NCI-H2196 treated with DMSO at 0.1 percent for 48 hours (cell line): ENCODE data around the gene PODN.

ENCODE experiments used
- DNase-seq: peaks from one replicate; lab custom pipeline; 2025; ENCODE audit not compliant: unreplicated experiment; lab: John Stamatoyannopoulos, UW

The PODN gene

DNA sequence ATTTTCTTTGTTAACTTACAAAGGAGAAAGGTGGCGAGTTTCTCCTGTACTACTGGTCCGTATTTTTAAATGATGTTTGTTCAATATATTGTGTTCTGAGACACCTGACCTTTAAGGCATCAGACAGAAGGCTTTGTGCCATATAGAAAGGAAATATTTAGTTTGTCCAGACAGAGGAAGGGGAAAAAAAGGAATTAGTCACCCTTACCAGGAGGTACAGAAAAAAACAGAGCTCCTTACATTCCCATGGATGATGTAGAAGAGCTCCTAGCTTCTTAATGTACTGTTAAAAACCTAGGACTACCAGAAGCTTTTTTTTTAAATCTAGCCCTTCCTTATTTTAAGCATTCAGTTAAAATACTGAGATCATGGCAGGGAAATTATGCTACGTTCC lies 12.4 kb upstream of the PODN start:
- DNase-seq: no peak

DNA sequence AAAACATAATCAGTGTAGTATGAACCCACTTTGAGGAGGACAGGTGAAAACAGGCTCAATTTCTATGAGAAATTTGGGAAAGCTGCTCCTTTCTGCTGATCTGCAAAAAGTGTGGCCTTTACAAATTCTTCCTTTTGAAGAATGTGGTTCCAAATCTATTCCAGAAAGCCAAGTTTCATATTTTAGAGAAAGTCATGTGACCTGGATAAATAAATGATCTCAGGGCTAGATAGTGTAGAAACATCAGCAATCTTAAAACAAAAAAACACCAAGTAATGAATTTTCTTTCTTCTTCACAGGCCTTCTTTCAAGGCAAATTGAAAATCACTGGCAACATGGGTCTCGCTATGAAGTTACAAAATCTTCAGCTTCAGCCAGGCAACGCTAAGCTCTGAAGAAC lies 11.7 kb upstream of the PODN start:
- DNase-seq: no peak

DNA sequence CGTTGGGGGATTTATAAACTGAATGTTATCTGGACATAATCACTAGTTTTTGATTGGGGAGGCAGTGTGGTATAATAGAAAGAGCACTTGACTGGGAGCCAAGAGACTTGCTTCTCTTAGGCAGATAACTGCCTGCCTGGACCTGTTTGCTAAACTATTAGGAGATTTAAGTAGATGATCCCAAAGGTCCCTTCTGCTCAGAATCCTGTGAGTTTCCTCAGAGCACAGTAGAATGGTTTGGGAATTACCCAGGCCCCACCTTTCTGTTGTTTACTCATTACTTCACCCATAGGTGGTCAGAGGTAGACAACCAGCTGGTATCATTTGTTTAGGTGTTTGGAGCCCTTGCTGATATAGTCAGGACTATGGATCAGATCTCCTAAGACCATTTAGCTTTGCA lies 10.3 kb upstream of the PODN start:
- no peak for DNase-seq

DNA sequence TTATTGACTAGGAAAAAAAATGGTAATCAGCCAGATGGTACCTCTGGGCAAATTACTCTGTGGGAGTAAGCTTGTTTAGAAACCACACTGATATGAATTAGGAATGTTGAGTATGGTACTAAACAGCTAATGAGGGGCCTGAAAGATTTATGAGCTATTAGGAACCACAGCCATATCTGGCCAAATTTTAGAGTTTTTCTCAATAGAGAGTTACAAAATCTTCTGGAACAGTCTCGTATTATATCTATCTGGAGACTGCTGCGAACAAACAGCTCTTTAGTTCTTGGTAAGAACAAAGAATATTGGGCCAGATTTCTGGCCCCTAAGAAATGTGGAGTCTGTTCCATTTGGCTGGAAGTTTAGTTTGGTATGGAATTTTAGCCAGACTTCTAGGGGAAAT lies 4.9 kb upstream of the PODN start:
- DNase-seq: no peak

DNA sequence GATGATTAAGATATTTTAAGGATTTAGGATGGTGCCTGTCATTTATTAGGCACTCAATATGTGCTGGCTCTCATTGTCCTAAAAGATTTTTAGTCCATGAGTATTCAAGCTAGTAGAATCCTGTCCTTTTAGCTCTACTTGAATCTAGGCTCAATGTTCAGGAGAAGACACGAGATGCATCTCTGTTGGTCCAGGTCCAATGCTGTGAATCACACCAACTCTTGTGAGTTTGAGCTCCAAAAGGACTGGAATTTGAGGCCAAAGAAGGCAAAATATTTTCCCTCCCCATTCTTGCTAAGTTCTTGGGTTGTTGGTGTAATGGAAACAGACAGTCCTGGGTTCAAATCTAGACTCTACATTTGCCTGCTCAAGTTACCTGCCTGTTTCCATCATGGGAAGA lies 1.4 kb upstream of the PODN start:
- DNase-seq: no peak

DNA sequence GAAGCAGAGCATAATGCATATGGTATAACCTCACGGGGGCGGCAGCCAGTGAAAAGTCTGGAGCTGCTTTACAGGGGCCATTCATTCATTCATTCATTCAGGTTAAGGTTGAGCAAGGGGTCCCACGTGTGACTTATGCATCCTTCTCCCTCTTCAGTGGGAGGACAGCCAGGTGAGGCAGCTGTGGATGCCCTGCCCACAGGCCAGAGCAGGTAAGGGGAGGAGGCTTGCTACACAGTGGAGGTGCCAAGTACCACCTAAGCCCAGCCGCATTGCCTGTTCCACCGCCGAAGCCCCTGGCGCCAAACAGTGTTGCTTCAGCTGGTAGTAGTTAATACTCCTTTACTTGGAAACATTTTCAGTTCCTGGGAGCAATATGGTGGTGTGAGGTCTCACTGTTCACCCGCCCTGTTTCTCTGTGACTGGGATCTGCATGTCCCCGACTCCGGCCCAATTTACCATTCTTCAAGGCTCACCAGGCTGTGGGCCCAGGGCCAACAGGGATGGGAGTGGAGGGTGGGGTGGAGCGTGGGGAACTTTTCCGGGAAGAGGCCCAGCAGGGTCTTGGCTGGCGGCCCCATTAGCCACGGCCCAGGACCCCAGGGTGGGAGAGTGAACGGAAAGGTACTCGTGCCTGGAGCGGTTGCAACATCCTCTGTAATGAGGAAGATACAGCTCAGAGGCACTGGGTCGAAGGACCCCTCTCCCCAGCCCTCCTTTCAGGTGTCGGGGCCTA lies 722 bp upstream of the PODN start:
- DNase-seq: no peak

DNA sequence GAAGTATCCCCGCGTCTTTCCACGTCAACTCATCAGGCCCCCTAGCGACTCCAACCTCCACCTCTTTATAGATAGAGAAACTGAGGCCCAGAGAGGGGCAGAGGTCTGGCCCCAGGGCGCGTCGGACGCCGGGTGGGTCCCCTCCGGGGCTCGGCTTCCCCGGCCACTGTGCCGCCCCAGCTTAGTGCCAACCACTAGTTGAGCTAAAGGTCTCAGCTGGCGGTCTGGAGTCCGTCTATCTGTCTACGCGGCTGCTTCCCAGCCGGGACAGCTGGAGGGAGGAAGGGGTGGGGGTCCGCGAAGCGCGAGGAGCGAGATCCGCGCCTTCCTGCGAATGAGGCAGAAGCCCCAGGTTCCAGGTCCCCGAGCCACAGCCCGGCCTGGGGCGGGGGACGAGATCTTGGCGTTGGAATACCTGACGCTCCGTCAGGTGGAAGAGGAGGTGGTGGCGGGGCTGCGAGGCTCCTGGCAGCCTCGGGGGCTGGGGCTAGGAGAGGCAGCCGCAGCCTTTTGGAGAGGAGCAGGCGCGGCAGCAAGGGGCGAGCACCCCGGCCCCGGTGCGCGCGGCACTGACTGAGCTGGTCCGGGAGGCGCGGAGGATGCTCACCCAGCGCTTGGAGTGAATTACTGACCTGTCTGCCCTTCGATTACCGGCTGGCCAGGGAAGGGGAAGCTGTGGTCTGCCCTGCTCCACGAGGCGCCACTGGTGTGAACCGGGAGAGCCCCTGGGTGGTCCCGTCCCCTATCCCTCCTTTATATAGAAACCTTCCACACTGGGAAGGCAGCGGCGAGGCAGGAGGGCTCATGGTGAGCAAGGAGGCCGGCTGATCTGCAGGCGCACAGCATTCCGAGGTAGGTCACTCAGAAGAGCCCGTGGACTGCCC lies 937 bp downstream of the PODN start:
- no peak for DNase-seq

DNA sequence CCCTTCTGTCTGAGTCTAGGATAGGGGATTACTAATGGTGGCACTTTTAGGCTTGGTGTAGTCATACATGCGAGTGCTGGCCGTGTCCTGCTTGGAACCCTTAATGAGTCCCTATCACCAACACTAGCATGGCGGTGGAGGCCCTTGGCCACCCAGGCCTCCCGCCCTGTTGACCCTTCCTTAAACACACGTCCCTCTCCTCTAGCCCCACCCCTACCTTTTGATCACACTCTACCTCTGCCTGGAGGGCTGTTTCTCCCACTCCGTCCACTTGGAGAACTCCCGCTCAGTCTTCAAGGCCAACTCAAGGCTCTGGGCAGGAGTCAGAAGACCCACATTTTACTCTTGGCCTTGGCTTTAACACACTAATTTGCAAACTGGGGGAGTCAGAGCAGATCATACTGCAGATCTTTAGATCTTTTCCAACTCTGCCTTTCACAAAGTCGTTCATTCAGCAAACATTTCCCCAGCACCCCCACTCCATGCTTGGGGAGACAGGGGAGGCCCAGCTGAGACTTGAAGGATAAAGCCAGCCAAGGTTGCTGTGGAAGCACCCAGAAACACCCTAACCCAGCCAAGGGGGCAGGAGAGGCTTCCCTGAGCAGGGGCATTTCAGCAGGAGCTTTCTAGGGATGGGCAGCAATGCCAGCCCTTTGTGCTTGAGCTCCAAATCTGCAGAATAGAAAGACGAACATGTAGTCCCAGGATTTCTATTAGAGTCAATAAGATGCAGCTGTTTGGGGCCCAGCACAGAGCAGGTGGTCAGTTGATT lies 1.9 kb downstream of the PODN start:
- no peak for DNase-seq

DNA sequence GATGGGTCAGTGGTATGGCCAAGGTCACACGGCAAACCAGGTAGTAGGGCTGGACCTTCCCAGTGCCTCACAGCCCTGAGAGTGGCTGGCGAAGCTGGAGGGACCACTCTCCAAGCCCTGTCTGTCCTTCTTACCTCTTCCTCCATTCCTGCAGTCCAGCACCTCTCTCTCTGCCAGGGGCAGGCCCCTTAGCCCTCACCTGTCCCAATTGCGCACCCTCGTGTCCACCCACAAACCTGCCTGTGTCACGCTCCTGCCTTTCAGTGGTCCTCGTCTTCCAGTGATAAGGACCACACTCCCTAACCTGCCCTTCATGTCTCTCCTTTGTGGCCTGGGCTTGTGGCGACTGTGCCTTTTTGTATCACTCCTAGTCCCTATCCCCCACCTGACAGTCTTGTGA lies 3.4 kb downstream of the PODN start:
- DNase-seq: no peak

DNA sequence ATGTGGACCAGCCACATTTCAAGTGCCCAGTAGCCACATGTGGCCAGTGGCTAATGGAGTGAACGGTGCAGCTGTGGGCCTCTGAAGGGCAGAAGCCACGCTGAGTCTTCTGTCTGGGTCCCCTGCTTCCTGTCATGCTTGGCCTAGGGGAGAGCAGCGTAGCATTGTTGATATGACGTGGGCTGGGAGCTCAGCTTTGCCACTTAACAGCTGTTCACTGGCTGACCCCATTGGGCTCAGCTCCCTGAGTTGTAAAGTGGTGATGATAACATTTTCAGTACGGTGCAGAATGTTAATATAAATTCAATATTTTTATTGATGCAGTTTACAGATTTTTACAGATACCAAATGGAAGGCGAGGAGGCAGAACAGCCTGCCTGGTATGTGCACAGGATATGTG lies 4.5 kb downstream of the PODN start:
- no peak for DNase-seq

DNA sequence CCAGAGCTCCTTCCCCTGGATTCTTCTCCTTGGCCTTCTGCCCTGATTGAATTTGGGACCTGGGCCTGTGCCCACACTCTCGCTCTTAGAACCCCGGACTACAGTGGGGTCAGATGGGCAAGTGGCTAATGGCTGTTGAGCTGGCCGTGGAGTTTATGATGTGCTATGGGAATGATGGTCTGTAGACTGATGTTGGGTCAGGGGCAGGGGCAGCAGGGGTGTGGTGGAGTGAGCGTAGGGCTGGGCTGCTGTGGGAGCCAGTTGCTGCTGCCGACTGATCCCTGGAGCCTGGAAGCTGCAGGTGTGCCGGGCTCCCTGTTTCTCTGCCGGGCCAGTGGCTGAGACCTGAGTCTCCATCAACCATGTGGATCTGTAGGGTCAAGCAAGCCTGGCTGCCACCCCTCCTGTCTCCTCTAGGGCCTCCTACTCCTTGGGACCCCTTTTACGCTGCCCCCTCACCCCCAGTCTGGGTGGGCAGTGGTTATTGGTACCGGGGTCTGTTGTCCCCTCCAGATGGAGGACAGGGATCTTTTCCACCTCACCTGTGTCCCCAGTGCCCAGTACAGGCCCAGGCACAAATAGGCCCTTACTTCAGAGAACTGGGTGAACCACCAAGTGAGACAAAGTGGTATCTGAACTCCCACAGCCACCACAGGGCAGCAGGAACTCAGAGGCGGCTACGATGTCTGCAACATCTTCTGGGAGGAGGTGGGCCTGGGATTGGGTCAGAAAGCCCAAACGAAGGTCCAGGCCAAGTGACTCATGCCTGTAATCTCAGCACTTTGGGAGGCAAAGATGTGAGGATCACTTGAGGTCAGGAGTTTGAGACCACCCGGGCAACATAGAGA lies 5.1 kb downstream of the PODN start:
- no peak for DNase-seq

DNA sequence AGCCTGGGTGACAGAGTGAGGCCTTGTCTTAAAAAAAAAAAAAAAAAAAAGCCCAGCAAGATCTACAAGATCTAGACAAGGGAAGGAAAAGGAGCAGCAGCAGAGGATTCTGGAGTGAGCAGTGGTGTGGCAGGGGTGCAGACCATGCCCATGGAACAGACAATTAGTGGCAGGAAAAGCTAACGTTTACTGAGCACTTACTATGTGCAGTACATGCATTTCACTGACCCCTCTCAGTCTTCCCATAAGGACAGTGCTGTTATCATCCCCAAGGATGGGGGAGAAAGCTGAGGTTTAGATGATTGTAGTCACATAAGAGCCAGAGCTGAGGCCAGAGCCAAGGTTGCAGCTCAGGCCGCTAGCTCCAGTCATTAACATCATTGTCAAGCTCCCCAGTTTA lies 5.9 kb downstream of the PODN start:
- DNase-seq: no peak

DNA sequence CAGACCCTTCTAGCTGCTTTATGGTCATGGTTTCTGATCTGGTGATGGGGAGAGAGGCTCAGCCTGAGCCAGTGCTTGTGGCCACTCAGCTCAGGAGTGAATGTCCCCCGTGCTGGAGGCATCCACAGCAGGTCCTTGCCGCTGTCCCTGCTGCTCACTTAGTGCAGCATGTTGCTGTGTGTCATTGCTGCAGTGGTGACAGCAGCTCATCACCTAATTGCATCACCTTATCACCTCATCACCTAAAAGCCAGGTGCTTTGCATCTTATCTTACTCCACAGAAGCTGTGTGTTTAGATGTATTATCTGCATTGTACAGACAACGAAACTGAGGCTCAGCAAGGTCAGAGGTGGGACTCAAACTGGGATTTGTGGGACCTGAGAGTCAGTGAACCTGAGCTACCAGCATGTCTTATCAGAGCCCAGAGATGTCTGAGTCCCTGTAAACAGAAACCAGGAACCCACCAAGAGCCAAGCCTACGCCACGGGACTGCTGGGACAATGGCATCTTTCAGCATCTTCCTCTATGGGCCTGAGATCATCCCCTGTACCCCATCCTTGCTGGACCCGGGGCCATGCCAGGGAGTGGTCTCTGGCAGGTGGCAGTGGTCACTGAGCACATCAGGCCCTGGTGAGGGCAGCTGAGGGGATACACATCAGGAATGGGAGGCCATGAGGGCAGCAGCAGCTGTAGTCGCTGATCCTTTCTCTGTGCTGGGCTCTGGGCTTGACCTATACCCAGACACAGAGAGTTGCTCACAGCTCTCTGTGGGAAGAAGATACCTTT lies 6.5 kb downstream of the PODN start:
- no peak for DNase-seq

DNA sequence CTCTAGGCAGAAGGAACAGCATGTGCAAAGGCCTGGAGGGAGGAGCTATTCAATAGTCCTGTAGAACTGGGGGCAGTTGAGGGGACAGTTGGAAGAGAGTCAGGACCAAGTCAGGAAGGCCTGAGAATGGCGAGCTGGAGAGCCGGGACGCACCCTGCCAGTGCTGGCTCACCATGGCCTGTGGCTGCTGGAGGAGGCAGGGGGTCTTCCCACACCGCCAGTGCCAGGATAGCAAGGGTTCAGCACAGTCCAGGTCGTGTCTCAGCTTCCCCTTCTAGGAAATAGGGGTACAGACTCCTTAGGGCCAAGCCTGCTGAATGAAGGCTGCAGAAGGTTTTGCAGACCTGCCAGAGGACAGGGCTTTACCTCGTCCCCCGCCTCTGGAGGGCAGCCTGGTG lies 7.3 kb downstream of the PODN start:
- no peak for DNase-seq

DNA sequence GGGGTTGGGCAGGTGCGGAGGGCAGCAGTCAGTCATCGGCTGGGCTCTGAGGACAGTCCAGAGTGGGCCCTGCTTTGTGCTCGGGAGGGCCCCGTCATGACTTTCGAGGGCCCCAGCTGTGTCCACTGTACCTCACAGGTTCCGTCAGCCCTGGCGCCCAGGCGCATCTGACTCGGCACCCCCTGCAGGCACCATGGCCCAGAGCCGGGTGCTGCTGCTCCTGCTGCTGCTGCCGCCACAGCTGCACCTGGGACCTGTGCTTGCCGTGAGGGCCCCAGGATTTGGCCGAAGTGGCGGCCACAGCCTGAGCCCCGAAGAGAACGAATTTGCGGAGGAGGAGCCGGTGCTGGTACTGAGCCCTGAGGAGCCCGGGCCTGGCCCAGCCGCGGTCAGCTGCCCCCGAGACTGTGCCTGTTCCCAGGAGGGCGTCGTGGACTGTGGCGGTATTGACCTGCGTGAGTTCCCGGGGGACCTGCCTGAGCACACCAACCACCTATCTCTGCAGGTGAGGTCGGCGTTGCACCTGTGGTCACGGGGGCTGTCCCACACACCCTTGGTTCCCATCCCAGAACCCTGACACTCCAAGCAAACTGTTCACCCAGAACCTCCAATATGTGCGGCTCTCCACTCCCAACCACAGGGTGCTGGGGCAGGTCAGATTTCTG lies 7.8 kb downstream of the PODN start:
- DNase-seq: no peak

DNA sequence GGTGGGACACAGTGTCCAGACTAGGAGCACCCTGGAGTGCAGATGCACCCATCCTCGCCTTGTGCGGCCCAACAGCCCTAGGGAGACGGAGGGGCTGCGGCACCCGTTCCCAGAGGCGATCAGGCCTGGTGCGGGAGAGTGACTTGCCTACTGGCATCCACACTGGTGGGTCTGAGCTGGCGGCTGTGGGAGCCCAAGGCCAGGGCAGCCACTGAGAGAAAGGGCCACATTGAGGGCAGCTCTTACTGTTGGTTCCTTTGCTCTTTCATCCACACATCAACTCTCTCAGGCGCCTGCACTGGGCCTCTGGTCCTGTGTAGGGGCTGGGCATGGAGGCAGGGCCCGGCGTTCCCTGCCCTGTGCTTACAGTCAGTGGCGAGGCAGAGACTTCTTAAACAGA lies 8.6 kb downstream of the PODN start:
- no peak for DNase-seq

DNA sequence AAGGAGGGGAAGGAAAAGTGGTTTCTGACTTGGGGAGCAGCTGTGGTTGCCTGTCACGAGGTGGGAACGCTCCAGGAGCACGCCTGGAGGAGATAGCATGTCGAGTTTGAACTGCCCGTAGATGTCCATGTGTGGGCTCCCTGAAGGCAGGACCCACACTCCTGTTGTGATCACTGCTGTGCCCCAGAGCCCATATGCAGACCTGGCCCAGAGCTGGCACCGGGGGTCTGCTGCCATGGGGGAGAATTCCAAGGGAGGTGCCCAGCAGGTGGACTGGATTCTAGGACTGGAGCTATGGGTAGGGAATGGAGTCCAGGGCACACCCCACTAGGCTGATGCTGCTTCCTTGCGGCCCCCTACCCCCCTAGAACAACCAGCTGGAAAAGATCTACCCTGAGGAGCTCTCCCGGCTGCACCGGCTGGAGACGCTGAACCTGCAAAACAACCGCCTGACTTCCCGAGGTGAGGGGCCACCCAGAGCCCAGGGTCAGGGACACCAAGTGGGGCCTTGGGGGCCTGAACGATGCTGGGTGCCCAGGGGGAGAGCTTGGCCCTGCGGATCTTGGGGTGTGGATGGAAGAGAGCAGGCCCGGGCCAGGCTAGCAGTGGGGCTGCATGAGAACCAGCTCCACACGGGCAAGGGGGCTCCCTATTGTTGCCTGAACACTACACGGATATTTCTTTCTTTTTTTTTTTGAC lies 9.3 kb downstream of the PODN start:
- DNase-seq: no peak

DNA sequence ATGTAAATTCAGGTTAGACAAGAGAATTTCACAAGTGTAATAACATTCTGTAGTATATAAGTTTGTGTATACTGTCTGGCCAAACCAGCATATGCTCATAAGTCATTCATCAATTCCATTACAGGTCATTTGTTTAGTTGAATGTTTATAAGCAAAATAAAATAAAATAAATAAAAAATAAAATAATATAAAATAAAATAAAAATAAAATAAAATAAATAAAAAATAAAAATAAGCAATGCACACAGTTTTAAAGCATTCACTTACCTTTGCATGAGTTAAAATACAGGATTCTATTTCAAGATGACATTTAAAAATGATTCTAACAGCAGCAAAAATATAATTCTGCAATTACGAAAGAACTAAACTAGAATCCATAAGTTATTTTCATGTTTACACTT lies 9.9 kb downstream of the PODN start:
- no peak for DNase-seq

DNA sequence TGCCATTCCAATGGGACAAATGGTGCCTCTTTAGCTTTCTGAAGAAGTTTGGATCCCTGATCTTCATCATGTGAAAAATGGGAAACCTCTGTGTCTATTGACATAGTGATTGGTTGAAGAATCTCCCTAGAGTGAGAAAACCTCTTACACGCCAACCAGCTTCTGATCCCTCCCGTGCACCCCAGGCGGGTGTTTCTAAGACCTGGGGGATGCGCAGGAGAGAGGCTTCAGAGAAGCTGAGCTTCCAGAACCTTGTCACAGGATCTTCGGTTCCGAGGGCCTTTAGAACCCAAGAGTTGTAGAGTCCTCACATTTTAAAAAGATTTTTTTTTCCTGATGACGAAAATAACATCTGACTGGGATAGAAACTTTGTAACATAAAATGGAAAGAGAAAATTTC lies 11.3 kb downstream of the PODN start:
- DNase-seq: no peak
